Activated CD4-positive, alpha-beta T cell treated with anti-CD3 and anti-CD28 coated beads, Interleukin-2, amount 50 U/mL, for 48 hours (primary cell): ENCODE results near the gene DOC2A.

ENCODE experiments used
- DNase-seq, 2 experiments: peaks; one replicate each; pipeline ENCODE4 v3.0.0-alpha.2; 2020

Gene DOC2A

GRCh38 chr16:30003670-30004423 is 7.0 kb downstream of the DOC2A start:
- no peak for DNase-seq

DNA sequence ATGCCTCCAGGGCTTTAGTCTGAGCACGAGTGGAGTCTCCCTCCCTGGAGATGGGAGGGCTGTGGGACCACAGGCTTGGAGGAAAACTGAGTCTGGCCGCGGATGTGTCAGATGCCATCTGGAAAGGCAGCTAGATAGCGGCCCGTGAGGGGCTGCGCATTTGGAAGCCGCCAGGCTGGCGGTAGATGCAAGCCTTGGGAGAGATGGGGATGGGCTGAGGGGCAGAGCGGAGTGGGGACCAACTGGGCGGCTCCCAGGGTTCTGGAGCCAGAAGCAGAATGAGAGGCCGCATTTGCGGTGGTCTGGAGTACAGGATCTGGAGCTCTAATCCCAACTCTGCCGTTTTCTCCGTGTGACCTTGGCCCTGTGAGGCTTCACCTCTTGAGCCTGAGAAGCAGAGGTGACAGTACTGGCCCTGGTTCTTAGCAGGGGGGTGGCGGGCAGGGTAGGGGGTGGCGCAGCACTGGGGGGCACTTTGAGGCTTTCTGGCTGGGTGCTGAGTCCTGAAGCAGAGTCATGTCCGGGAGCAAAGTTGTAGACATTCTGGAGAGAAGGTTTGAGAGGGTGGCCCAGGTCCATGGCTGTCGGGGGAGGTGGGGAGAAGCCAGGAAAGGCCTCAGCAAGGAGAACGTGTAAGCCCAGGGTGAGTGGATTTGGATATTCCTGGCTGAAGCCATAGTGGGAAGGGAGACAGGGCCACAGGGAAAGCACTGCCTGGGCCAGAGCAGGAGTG is 8.0 kb downstream of the DOC2A start:
- no peak for DNase-seq

DNA sequence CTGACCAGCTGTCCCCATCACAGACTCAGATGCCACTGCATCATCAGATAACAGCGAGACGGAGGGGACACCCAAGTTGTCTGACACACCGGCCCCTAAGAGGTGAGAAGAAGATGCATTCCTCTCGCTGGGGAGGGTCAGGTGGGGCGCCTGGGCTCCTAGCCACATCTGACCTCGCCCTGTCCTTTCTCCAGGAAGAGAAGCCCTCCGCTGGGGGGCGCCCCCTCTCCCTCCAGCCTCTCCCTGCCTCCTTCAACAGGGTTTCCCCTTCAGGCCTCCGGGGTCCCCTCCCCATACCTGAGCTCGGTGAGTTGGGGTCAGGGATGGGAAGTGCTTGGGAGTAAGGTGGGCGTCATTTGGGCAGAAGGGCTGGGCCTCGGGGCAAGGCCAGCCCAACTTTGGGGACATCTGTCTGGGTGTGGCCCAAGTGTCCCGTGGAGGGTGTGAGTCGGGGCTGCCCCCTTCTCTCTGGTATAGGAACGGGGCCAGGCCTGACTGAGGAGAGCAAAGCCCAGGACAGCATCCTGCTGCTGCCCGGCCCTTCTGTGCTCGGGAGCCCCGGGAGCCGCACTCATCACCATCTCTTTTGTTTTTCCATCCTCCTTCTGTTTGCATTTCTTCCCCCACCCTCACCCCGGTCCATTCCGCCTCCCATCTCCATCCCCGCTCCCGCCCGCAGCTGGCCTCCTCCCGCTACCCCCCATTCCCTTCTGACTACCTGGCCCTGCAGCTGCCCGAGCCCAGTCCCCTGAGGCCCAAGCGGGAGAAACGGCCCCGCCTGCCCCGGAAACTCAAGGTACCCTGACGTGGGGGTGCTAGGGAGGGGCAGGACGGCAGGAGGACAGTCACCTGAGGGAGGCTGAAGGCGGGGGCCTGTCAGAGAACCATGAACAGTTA is 9.8 kb downstream of the DOC2A start:
- DNase-seq, result no peak

GRCh38 chr16:29999605-30000004 is 11.2 kb downstream of the DOC2A start:
- DNase-seq, result no peak

- no peak for DNase-seq
Measured at GRCh38 chr16:29996766-29997250, 14.0 kb downstream of the DOC2A start.

DNA sequence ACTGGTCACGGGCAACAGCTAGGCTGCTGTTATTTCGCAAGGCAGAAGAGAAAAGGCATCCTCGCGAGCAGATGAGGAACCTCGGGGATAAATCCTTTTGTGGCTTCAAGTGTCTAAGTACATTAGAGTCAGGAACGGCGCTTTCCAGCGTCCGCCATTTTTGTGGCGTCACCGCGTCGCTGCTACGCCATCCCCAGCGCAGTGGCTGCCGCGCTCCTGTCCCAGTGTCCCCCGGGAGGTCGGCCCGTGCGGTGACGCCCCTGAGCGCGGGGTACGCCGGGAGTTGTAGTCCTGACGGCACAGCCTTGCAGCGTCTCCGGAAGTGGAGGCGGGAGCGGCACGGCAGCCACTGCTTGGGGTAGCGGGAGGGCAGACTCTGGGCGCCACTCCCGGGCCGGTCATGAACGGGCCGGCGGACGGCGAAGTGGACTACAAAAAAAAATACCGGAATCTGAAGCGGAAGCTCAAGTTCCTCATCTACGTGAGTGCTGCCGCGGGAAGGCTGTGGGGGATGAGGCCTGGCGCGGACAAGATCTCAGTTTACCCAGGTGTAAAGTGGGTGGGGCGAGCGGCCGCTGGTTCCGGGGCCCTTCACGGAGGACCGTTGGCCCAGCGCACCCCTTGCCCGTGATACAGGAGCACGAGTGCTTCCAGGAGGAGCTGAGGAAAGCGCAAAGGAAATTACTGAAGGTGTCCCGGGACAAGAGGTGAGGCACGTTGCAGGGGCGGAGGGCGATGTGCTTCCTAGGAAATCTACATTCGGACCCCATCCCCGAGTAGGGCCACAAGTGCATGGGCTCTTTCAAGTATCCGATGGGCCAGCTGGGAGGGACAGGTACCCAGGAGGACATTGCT is 14.7 kb downstream of the DOC2A start, which contains the start of gene INO80E:
Gene INO80E (plus strand): TSS at position 331 of the 855 bp plus-strand sequence. CDS start 70 bp downstream, at position 401.
- peak; percentile 99 for DNase-seq

- peak; percentile 87 to 90 for DNase-seq
Measured at GRCh38 chr16:29995324-29995910, 15.4 kb downstream of the DOC2A start, which contains the start of gene HIRIP3. HIRIP3 (minus strand) TSS chr16:29995617; CDS start chr16:29995605, 12 bp downstream.

- peak; percentile 78 to 86 for DNase-seq
Measured at GRCh38 chr16:29994600-29995323, 16.1 kb downstream of the DOC2A start.

DNA sequence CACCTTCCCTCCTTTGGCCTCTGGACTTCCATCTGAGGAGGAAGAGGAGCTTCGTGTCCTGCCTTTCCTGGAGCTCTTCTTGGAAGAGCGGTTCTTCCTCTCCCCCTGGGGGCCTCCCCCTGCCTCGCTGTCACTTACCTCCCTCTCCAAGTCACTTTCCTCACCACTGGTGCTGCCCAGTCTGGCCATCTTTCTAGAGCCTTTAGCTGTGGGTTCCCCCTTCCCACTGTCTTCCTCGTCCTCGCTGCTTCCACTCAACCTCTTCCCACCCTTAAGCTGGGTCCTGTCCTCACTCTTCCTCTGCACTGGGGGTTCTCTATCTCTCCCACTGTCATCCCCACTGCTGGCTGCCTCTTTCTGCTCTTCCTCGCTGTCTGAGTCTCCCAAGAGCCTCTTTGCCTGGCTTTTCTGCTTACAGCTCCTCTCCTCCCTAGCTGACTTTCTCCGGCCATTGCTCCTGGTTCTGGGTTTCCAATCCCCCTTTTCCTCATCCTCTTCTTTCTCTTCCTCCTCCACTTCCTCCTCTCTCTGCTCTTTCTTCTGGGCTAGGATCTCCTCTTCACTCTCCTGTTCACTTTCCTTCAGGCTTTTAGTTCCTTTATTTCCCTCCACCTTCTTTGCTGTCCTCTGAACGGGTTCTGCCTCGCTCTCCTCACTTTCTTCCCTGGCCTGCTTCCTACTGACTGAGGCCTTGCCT is 16.8 kb downstream of the DOC2A start:
- no peak for DNase-seq

DNA sequence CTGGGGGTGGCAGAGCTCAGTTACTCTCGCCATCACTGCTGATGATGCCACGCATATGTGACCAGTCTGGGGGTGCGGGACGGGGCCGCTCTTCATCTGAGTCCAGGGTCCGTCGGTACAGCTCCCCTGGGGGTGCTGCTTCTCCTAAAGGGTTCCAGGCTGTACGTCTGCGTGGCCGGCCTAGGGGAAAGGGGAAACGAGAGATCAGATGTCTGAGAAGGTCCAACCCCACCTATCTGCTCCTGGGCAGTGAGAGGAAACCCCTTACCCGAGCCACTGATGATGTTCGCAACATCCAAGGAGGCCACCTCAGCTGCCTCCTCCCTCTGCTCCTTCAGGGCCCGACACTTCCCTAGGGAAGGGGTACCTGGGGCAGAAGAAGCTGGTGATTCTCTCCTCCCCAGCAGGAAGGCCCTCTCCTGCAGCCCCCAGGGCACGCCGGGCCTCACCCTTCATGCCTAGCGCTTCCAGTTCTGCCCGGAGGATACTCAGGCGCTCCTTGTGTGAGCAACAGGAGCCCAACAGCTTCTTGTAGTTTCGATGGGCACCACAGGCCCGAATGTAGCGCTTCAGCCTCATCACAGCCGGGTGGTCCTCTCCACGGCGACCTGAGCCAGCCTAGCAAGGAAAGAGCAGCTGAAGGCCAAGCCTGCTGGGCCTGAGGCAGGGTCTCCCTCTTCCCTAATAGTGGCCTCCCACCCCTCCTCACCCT is 17.5 kb downstream of the DOC2A start:
- DNase-seq, result no peak

DNA sequence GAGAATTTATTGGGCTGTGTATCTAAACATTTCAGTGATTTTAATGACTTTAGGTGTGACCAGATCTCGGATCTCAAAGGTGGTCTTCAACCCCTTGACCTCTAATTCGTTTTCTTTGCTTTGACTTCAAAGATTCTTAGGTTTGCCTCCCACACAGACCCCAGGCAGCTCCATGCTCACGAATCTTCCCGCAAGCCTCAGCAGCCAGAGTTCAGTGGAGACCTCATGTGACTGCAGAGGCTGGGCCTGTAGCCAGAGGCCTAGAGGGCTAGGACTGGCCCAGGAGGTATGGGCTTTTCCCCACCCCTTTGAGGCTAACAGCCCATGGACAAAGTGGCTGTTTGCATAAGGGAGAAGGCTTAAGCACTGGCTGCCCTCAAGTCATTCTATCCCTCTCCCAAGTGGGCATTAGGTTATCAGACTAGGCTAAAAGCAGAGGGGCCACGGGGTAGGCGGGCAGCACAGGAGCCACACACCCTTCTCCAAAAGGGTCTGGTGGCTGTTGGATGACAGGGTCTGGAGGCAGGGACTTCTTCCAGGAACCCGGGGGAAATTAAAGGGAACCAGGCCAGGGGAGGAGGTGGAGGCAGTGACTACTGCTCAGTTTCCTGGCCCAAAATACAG is 18.4 kb downstream of the DOC2A start:
- DNase-seq, result no peak

- DNase-seq, result no peak
Measured at GRCh38 chr16:29991571-29991904, 19.3 kb downstream of the DOC2A start.

DNA sequence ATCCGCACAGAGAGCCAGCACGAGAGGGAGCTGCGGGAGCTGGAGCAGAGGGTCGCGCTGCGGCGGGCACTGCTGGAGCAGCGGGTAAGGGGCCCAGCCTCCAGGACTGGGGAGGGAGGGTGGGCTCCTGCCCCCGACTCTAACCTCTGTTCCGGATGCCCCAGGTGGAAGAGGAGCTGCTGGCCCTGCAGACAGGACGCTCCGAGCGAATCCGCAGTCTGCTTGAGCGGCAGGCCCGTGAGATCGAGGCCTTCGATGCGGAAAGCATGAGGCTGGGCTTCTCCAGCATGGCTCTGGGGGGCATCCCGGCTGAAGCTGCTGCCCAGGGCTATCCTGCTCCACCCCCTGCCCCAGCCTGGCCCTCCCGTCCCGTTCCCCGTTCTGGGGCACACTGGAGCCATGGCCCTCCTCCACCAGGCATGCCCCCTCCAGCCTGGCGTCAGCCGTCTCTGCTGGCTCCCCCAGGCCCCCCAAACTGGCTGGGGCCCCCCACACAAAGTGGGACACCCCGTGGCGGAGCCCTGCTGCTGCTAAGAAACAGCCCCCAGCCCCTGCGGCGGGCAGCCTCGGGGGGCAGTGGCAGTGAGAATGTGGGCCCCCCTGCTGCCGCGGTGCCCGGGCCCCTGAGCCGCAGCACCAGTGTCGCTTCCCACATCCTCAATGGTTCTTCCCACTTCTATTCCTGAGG is 19.8 kb downstream of the DOC2A start:
- no peak for DNase-seq

GRCh38 chr16:29990034-29990433 is 20.8 kb downstream of the DOC2A start:
- DNase-seq, result no peak

- DNase-seq, result no peak
Measured at GRCh38 chr16:29989111-29989858, 21.5 kb downstream of the DOC2A start.

DNA sequence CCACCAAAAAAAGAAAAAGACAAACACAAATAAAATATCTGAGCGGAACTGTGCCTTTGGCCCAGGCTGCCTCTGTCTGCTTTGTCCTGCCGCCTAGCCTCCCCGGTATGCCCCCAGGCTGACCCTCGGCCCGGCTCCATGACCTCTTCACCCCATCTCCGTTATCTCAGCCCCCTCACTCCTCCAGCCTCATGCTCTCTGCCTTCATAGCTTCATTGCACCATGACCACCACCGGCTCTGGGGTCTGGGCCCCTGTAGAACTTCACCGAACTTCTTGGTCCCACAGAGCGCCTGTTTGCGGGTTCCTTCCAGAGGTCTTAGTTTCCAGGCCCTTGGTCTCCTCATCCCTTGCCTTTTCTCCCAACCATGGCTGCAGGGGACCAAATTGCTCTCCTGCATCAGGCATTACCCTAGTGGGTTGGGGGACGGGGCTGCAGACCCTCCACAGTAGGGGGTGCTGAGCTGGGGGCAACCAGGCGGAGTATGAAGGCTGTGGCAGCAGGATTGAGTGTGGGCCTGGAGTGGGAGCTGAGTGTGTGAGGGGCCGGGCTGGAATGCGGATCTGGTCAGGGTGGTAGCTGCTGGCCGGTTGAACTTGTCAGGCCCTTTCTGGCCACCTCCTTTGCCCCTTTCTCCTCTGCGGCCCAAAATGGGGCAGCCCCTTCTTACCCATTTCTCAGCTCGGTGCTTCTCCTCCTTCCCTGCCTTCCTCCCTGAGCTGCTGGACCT is 22.3 kb downstream of the DOC2A start:
- DNase-seq, result no peak
